GM18873 (cell line): ENCODE measurements around the gene S100B.

Experiments used
- ATAC-seq: cut with Tn5 transposase; IDR thresholded peaks from one replicate; pipeline ENCODE4 v1.9.1; 2021; ENCODE audit warnings: mild to moderate bottlenecking, moderate library complexity, moderate number of reproducible peaks; ENCODE audit not compliant: unreplicated experiment, low FRiP score

S100B gene

GRCh38 chr21:46562964-46563607, 41.8 kb downstream of the S100B start:
- ATAC-seq = no peak

GRCh38 chr21:46562472-46562871, 42.4 kb downstream of the S100B start:
- ATAC-seq = no peak

- ATAC-seq = no peak
Observed at GRCh38 chr21:46561445-46562090, 43.3 kb downstream of the S100B start.

- no peak for ATAC-seq
Observed at GRCh38 chr21:46560568-46561444, 44.1 kb downstream of the S100B start.

- no peak for ATAC-seq
Observed at GRCh38 chr21:46559291-46559983, 45.4 kb downstream of the S100B start.

GRCh38 chr21:46557919-46558392, 46.9 kb downstream of the S100B start:
- no peak for ATAC-seq

GRCh38 chr21:46557469-46557868, 47.4 kb downstream of the S100B start:
- no peak for ATAC-seq

- no peak for ATAC-seq
Observed at GRCh38 chr21:46556802-46557201, 48.1 kb downstream of the S100B start.

- ATAC-seq = no peak
Observed at GRCh38 chr21:46555678-46556077, 49.2 kb downstream of the S100B start.

GRCh38 chr21:46555225-46555617, 49.7 kb downstream of the S100B start:
- no peak for ATAC-seq

- no peak for ATAC-seq
Observed at GRCh38 chr21:46554431-46555224, 50.3 kb downstream of the S100B start.

- ATAC-seq = no peak
Observed at GRCh38 chr21:46553993-46554392, 50.9 kb downstream of the S100B start.

- ATAC-seq = no peak
Observed at GRCh38 chr21:46552865-46553379, 52.0 kb downstream of the S100B start.

- ATAC-seq = no peak
Observed at GRCh38 chr21:46552274-46552673, 52.6 kb downstream of the S100B start.

GRCh38 chr21:46551636-46552241, 53.1 kb downstream of the S100B start:
- ATAC-seq = no peak

- no peak for ATAC-seq
Observed at GRCh38 chr21:46550116-46550941, 54.6 kb downstream of the S100B start.

GRCh38 chr21:46549650-46550049, 55.2 kb downstream of the S100B start:
- ATAC-seq = no peak
